Esophagus (tissue), 2 donors: ENCODE data around the gene COL4A1. TPM values are rescaled to one million over a fixed set of nuclear protein-coding genes. Genes with fewer than 3 reads are reported as not detected.

ENCODE experiments used
- H3K27ac ChIP-seq, 2 donors: one replicate each; pipeline ENCODE4 v1.5.1; 2013; ENCODE audit warnings: low read depth in 2 of 2, mild to moderate bottlenecking in 2 of 2, inconsistent platforms in 1 of 2, low read length in 1 of 2, moderate library complexity in 1 of 2
- H3K27me3 ChIP-seq, 2 donors: one replicate each; pipeline ENCODE4 v1.6.1; 2013; ENCODE audit warnings: low read length in 2 of 2, control low read depth in 1 of 2, mild to moderate bottlenecking in 1 of 2; ENCODE audit not compliant: insufficient read depth in 2 of 2, control insufficient read depth in 1 of 2
- H3K36me3 ChIP-seq, 2 donors: one replicate each; pipeline ENCODE4 v1.6.1; 2013; ENCODE audit warnings: low read length in 1 of 2; ENCODE audit not compliant: control insufficient read depth in 2 of 2, insufficient read depth in 2 of 2
- H3K4me1 ChIP-seq, 2 donors: one replicate each; pipeline ENCODE4 v1.6.1; 2013; ENCODE audit warnings: low read length in 1 of 2; ENCODE audit not compliant: control insufficient read depth in 2 of 2, insufficient read depth in 2 of 2
- H3K4me3 ChIP-seq, 2 donors: one replicate each; pipeline ENCODE4 v1.5.1; 2013; ENCODE audit warnings: low read length in 2 of 2, mild to moderate bottlenecking in 2 of 2, low read depth in 1 of 2, moderate library complexity in 1 of 2
- H3K9me3 ChIP-seq, 2 donors: one replicate each; pipeline ENCODE4 v1.6.1; 2013; ENCODE audit warnings: mild to moderate bottlenecking in 2 of 2, low read depth in 1 of 2, low read length in 1 of 2, moderate library complexity in 1 of 2; ENCODE audit not compliant: control insufficient read depth in 2 of 2, insufficient read depth in 1 of 2
- WGBS, 2 donors: extraction: QIAGEN DNeasy Blood & Tissue Kit; methylation state at CpG; one replicate each; pipeline ENCODE4 v1.1.7; 2013; 5-methylcytosine and 5-hydroxymethylcytosine counted together
- polyA plus RNA-seq, 2 donors: library from polyadenylated mRNA; stranded (reverse); fragments of 200-250 nt; gene quantifications; one replicate each; pipeline ENCODE4 v1.2.3, GENCODE V29; 2013
- donor health status: healthy with polysubstance abuse.
- donor health status: Bipolar disorder and iron deficiency.

Gene COL4A1
- polyA plus RNA-seq, 2 donors, result 10.4 to 23.7 TPM

- Histone ChIP-seq H3K36me3 (no peaks in the 10 kb centered on the region), H3K9me3 (no peaks in the 10 kb centered on the region), H3K4me1 (peaks cover 0 to 4% of the 10 kb centered on the region in 2 donors), H3K27ac (peak overlapping the region in 1 of 2 donors; percentile 27), H3K27me3 (no peaks in the 10 kb centered on the region), H3K4me3 (no peak overlapping the region)
- WGBS, 2 donors, result 82 to 87% methylated on average over 11 of the region's 11 CpGs
Observed at GRCh38 chr13:110225003-110225402, 82.0 kb downstream of the COL4A1 start.

- Histone ChIP-seq H3K36me3 (no peaks in the 10 kb centered on the region), H3K9me3 (no peaks in the 10 kb centered on the region), H3K4me3 (no peak overlapping the region), H3K27me3 (no peaks in the 10 kb centered on the region), H3K4me1 (peaks cover 0 to 4% of the 10 kb centered on the region in 2 donors), H3K27ac (no peak overlapping the region)
- WGBS, 2 donors, result 74 to 75% methylated on average over 8 of the region's 8 CpGs
Observed at GRCh38 chr13:110224519-110224918, 82.4 kb downstream of the COL4A1 start.

GRCh38 chr13:110221406-110222117 lies 85.4 kb downstream of the COL4A1 start:
- Histone ChIP-seq H3K9me3 (no peaks in the 10 kb centered on the region), H3K27ac (peak overlapping the region; percentile 47 to 82), H3K36me3 (no peaks in the 10 kb centered on the region), H3K4me1 (peaks cover 0 to 6% of the 10 kb centered on the region in 2 donors), H3K27me3 (no peaks in the 10 kb centered on the region), H3K4me3 (no peak overlapping the region)
- WGBS, 2 donors, result 32 to 40% methylated on average over 18 of the region's 18 CpGs

- peak overlapping the region; percentile 52 to 60 for H3K27ac ChIP-seq
- H3K4me1 ChIP-seq, result peaks cover 0 to 6% of the 10 kb centered on the region in 2 donors
- H3K36me3 ChIP-seq, result no peaks in the 10 kb centered on the region
- H3K27me3 ChIP-seq, result no peaks in the 10 kb centered on the region
- no peak overlapping the region for H3K4me3 ChIP-seq
- no peaks in the 10 kb centered on the region for H3K9me3 ChIP-seq
- 62 to 78% methylated on average over 7 of the region's 7 CpGs for WGBS, 2 donors
Observed at GRCh38 chr13:110220471-110220870, 86.5 kb downstream of the COL4A1 start.

GRCh38 chr13:110218581-110219201 lies 88.3 kb downstream of the COL4A1 start:
- no peaks in the 10 kb centered on the region for H3K27me3 ChIP-seq
- no peak overlapping the region for H3K4me3 ChIP-seq
- no peaks in the 10 kb centered on the region for H3K9me3 ChIP-seq
- peak overlapping the region in 1 of 2 donors; percentile 17 for H3K27ac ChIP-seq
- H3K4me1 ChIP-seq, result peaks cover 2 to 6% of the 10 kb centered on the region in 2 donors
- no peaks in the 10 kb centered on the region for H3K36me3 ChIP-seq
- 73 to 74% methylated on average over 21 of the region's 21 CpGs for WGBS, 2 donors

GRCh38 chr13:110217811-110218210 lies 89.1 kb downstream of the COL4A1 start:
- peaks cover 2 to 6% of the 10 kb centered on the region in 2 donors for H3K4me1 ChIP-seq
- H3K27me3 ChIP-seq, result no peaks in the 10 kb centered on the region
- H3K9me3 ChIP-seq, result no peaks in the 10 kb centered on the region
- H3K4me3 ChIP-seq, result no peak overlapping the region
- H3K36me3 ChIP-seq, result no peaks in the 10 kb centered on the region
- H3K27ac ChIP-seq, result no peak overlapping the region
- 58 to 66% methylated on average over 2 of the region's 2 CpGs for WGBS, 2 donors

- Histone ChIP-seq H3K36me3 (no peaks in the 10 kb centered on the region), H3K27ac (peak overlapping the region in 1 of 2 donors; percentile 7), H3K4me3 (no peak overlapping the region), H3K27me3 (no peaks in the 10 kb centered on the region), H3K9me3 (no peaks in the 10 kb centered on the region), H3K4me1 (peaks cover 2 to 6% of the 10 kb centered on the region in 2 donors)
- WGBS, 2 donors, result 48% methylated on average over 5 of the region's 5 CpGs
Observed at GRCh38 chr13:110217085-110217484, 89.9 kb downstream of the COL4A1 start.

- H3K27ac ChIP-seq, result peak overlapping the region in 1 of 2 donors; percentile 3
- H3K4me1 ChIP-seq, result peaks cover 2% of the 10 kb centered on the region in 2 donors
- WGBS, 2 donors, result 63 to 71% methylated on average over 10 of the region's 10 CpGs
Observed at GRCh38 chr13:110216398-110217041, 90.4 kb downstream of the COL4A1 start.

GRCh38 chr13:110216006-110216397 lies 91.0 kb downstream of the COL4A1 start:
- 65 to 72% methylated on average over 4 of the region's 4 CpGs for WGBS, 2 donors
- H3K27ac ChIP-seq, result peak overlapping the region; percentile 2 to 74
- no peaks in the 10 kb centered on the region for H3K36me3 ChIP-seq
- no peaks in the 10 kb centered on the region for H3K27me3 ChIP-seq
- H3K9me3 ChIP-seq, result no peaks in the 10 kb centered on the region
- H3K4me1 ChIP-seq, result peaks cover 2% of the 10 kb centered on the region in 2 donors
- no peak overlapping the region for H3K4me3 ChIP-seq

More at GRCh38 chr13:110216398-110217041, 90.4 kb downstream of the COL4A1 start:
- H3K9me3 ChIP-seq, result no peaks in the 10 kb centered on the region
- no peaks in the 10 kb centered on the region for H3K36me3 ChIP-seq
- no peak overlapping the region for H3K4me3 ChIP-seq
- H3K27me3 ChIP-seq, result no peaks in the 10 kb centered on the region
